ENCODE data around the gene PPARG.
"Not testable (repeated sequence)": the region's sequence is repeated elsewhere in the genome, so short reads cannot be mapped to it uniquely, and the experiment has no call there.

Gene PPARG

GRCh38 chr3:12288182-12289129 is at the start of gene PPARG:
Gene PPARG, plus strand, starts transcription at chr3:12289070. Its CDS starts 90,642 bp downstream, at chr3:12379712.
- in situ Hi-C loops (cut with MboI; ENCODE audit: low sequenced_read_pairs) = no loop called here

GRCh38 chr3:12239301-12239700 is 49.6 kb upstream of the PPARG start:
- in situ Hi-C loops (cut with MboI; ENCODE audit: low sequenced_read_pairs) = no loop called here

GRCh38 chr3:12242772-12243171 is 46.1 kb upstream of the PPARG start:
- in situ Hi-C loops (cut with MboI; ENCODE audit: low sequenced_read_pairs) = no loop called here

GRCh38 chr3:12246497-12247163 is 42.2 kb upstream of the PPARG start:
- in situ Hi-C loops (cut with MboI; ENCODE audit: low sequenced_read_pairs) = no loop called here

- in situ Hi-C loops (cut with MboI; ENCODE audit: low sequenced_read_pairs) = no loop called here
Measured at GRCh38 chr3:12247411-12247810, 41.5 kb upstream of the PPARG start.

DNA sequence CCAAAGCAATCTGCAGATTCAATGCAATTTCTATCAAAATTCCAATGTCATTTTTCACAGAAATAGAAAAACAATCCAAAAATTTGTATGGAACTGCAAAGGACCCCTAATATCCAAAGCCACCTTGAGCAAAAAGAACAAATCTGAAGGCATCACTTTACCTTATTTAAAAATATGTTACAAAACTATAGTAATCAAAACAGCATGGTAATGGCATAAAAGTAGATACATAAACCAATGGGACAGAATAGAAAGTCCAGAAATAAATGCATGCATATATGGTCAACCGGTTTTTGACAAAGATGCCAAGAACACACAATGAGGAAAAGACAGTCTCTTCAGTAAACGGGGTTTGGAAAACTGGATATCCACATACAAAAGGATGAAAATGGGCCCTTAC is 39.4 kb upstream of the PPARG start:
- in situ Hi-C loops (cut with MboI; ENCODE audit: low sequenced_read_pairs) = no loop called here

- in situ Hi-C loops (cut with MboI; ENCODE audit: low sequenced_read_pairs) = no loop called here
Measured at GRCh38 chr3:12252889-12253288, 36.0 kb upstream of the PPARG start.

- in situ Hi-C loops (cut with MboI; ENCODE audit: low sequenced_read_pairs) = no loop called here
Measured at GRCh38 chr3:12253516-12254343, 35.1 kb upstream of the PPARG start.

DNA sequence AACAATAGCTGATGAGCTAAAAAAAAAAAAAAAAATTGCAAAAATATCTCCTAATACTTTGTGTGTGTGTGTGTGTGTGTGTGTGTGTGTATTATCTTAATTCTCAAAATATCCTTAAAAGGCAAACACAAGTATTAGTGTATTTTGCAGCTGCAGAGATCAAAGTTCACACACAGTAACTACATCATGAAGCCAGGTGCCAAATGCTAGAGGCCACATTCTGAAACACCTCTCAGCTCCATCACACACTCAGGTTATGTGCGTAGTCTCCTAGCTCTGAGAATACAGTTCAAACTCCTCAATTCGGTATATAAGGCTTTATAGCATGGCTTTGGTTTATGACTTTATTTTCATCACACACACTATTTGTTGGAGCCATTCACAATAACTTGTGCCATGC is 33.5 kb upstream of the PPARG start:
- in situ Hi-C loops (cut with MboI; ENCODE audit: low sequenced_read_pairs) = no loop called here

GRCh38 chr3:12258911-12259310 is 30.0 kb upstream of the PPARG start:
- in situ Hi-C loops (cut with MboI; ENCODE audit: low sequenced_read_pairs) = no loop called here

DNA sequence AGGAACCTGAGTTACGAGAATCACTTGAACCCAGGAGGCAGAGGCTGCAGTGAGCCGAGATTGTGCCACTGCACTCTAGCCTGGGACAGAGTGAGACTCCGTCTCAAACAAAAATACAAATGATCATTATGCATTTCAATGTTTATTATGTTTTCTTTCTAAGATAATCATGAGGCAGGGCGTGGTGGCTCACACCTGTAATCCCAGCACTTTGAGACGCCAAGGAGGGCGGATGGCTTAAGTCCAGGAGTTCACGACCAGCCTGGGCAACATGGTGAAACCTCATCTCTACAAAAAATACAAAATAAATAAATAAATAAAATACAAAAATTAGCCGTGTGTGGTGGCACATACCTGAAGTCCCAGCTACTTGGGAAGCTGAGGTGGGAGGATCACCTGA is 26.7 kb upstream of the PPARG start:
- in situ Hi-C loops (cut with MboI; ENCODE audit: low sequenced_read_pairs) = not testable (repeated sequence)

GRCh38 chr3:12265508-12265907 is 23.4 kb upstream of the PPARG start:
- in situ Hi-C loops (cut with MboI; ENCODE audit: low sequenced_read_pairs) = no loop called here

DNA sequence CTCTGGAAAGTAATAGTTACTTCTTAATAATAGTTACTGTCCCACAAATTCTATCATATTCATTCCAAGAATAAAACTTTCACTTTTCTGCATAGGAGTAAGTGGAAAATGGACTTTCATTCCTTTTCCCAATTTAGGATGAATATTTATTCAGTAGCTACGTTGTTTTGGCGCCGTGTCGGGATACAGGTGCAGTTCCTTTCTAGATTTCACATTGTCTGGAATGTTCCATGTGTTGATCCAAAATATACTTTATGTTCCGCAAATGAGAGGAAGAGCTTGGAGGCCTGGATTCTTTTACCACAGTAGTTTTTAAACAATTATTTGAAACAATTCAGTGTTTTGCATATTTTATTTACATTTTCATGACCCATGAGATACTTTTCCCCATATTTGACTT is 22.8 kb upstream of the PPARG start:
- in situ Hi-C loops (cut with MboI; ENCODE audit: low sequenced_read_pairs) = no loop called here

GRCh38 chr3:12267376-12268030 is 21.4 kb upstream of the PPARG start:
- in situ Hi-C loops (cut with MboI; ENCODE audit: low sequenced_read_pairs) = no loop called here

DNA sequence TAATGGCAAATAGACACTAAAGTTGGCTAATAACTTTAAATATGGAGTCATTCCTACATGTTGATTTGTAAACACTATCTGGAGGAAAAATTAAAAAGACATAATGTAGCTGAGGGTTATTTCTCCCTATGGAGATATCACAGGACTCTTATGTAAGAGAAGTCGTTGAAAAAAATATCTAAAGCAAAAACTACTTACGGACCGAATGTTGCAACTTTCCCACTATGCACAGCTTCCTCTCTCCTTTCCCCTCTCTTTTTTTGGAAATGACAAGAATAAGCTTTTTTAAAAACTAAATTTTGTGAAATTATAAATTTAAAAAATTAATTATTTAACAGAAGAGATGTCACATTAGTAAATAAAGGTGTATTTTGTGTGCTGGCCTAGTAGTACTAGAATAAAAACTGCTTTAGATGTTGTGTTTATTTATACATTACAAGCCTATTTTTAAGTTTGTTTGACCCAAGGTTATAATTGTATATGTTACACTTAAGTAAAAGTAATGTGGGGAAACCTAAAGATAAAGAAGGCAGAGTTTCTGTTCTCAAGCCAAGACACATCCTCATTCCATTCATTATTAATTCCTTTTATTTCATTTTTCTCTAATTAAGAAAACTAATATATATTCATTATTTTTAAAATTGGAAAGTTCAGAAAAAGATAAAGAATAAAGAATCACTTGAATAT is 20.7 kb upstream of the PPARG start:
- in situ Hi-C loops (cut with MboI; ENCODE audit: low sequenced_read_pairs) = no loop called here

GRCh38 chr3:12270976-12271375 is 17.9 kb upstream of the PPARG start:
- in situ Hi-C loops (cut with MboI; ENCODE audit: low sequenced_read_pairs) = no loop called here

DNA sequence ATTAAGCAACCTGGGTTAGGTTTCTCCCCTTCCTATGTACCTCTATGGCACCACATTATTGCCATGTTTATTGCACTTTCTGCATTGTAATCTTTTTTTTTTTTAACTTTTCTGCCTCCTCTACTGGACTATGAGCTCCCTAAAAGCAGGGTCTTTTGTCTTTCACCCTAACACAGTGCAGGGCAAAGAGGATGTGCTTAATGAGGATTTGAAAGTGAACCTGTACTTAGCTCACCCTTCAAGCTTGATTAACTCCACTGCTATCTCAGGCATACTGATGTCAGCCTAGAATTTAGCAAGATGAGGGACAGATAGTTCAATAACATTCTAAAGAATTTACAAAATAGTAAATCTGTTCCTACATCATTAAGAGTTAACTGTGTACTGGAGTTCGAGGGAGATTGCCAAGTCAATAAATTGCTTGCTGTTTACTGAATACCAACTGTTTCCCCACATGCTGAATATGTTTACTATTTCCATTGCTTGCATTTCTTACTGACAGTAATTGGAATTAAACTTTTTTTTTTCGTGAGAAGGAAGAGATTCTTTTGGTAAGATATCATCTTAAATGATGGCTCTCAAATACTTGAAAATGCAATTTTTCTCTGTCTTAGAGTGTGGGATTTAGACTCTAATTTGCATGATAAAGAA is 15.7 kb upstream of the PPARG start:
- in situ Hi-C loops (cut with MboI; ENCODE audit: low sequenced_read_pairs) = no loop called here

DNA sequence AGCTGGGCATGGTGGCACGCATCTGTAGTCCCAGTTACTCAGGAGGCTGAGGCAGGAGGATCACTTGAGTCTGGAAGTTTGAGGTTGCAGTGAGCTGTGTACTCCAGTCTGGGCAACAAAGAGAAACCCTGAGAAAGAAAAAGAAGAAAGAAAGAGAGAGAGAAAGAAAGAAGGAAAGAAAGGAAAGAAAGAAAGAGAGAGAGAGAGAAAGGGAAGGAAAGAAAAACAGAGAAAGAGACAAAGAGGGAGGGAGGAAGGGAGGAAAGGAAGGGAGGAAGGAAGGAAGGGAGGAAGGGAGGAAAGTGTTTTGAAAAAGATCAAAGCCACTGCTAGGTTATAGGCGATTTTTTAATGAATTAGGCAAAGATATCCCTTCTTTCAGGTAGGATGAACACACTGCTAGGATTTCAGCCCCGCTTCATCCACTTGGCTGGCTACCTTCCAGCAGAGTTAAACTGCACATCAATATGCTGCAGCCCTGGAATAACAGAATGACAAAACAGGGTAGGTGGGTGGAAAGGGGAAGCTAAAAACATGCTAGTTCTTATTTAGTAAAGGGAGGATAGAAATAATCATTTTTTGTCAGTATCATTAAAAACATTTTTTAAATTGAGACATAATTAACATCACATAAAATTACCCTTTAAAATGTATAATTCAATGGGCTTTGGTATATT is 12.8 kb upstream of the PPARG start:
- in situ Hi-C loops (cut with MboI; ENCODE audit: low sequenced_read_pairs) = no loop called here

DNA sequence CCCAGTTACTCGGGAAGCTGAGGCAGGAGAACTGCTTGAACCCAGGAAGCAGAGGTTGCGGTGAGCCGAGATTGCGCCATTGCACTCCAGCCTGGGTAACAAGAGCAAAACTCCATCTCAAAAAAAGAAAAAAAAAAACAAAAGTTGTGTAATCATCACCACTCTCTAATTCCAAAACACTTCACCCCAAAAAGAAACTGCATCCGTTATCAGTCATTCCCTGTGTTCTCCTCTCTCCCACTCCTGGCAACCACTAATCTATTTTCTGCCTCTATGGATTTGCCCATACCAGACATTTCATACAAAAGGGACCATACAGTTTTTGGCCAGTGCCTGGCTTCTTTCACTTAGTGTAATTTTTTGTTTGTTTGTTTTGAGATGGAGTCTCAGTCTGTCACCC is 12.0 kb upstream of the PPARG start:
- in situ Hi-C loops (cut with MboI; ENCODE audit: low sequenced_read_pairs) = not testable (repeated sequence)

Measured in hTERT RPE-1 (cell line).